Measurements from ENCODE around the gene TGFB1I1. TPM values are rescaled to one million over a fixed set of nuclear protein-coding genes. Genes with fewer than 3 reads are reported as not detected.
A peak's percentile ranks its signal among the peaks of the same experiment; 100 is the strongest.

TGFB1I1 gene
- total and polyA plus RNA-seq, 2 of the 13 experiments (the other 11 are each of a cell fraction or from before 2014, with no cell fraction given): 0.80 to 2.9 TPM

DNA sequence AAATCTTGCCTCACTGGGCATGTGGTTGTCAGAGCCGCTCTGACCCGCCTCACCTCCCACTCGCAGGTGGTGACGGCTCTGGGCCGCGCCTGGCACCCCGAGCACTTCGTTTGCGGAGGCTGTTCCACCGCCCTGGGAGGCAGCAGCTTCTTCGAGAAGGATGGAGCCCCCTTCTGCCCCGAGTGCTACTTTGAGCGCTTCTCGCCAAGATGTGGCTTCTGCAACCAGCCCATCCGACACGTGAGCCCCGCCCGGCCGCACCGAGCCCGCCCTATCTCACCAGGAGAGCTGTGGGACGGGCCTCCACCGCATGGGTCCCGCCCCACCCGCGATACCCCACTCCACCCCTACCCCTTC is 4.0 kb downstream of the TGFB1I1 start:
- no peak for FAIRE-seq
- BruUV-seq (replicated peaks): no TSS peak
- Histone ChIP-seq H3K9me3 (ENCODE audit: low read length) (no peaks in the 10 kb centered on the region), H3K4me3 (replicated peaks in 1 of 3; ENCODE audit: insufficient read depth in 1 of 3, low read depth in 2 of 3, low read length in 3 of 3) (no peak overlapping the region; a peak in 1 of 6 replicates), H4K20me1 (ENCODE audit: insufficient read depth, low read length) (no peaks in the 10 kb centered on the region), H3K79me2 (ENCODE audit: insufficient read depth, low read length) (no peaks in the 10 kb centered on the region), H3K4me2 (ENCODE audit: low read depth, low read length) (no peak overlapping the region), H2AFZ (ENCODE audit: low read length) (no peak overlapping the region), H3K4me1 (ENCODE audit: insufficient read depth, low read length) (peaks cover 77% of the 10 kb centered on the region), H3K27me3 (ENCODE audit: control insufficient read depth in 1 of 2, insufficient read depth in 2 of 2, low read length in 2 of 2) (peaks cover 0 to 16% of the 10 kb centered on the region in 2 experiments; a peak in 3 of 5 replicates), H3K27ac (ENCODE audit: extremely low read length, insufficient read depth, low read length) (no peak overlapping the region), H3K36me3 (replicated peaks in 1 of 2; ENCODE audit: control insufficient read depth in 1 of 2, insufficient read depth in 2 of 2, low read length in 2 of 2) (no peaks in the 10 kb centered on the region), H3K9ac (ENCODE audit: insufficient read depth, low read depth, low read length) (no peak overlapping the region)
- no peak for ATAC-seq
- in situ Hi-C loops (cut with HindIII; ENCODE audit: extremely low pct_ligation_motif_present, low pct_unique_long_range_greater_than_20kb) (no loop called here), intact Hi-C loops (cut with micrococcal nuclease; ENCODE audit: unreplicated experiment) (loop anchor here (2.0 to 5.0 kb wide), 2 partner anchors 33 to 221 kb away; partner anchors contain the start of gene RUSF1)
- DNase-seq (ENCODE audit: low spot score): no peak
- TF ChIP-seq HNRNPH1 (optimal IDR thresholded peaks at IDR 0.05; ENCODE audit: low read depth, low read length): no peak
- 0 out of 2 replicates have a peak, but pooled peaks have one; percentile 17 for TF ChIP-seq RFXAP (CRISPR knock-in tag; IDR thresholded peaks at IDR 0.05; ENCODE audit: borderline replicate concordance)
- TF ChIP-seq ZBTB38 (CRISPR knock-in tag; IDR thresholded peaks at IDR 0.05): peak; percentile 46; the same call in 1 of the 2 replicates
- TF ChIP-seq ZNF75D (CRISPR knock-in tag; IDR thresholded peaks at IDR 0.05; ENCODE audit: borderline replicate concordance): no peak
- no peak for TF ChIP-seq KLF12 (CRISPR knock-in tag; IDR thresholded peaks at IDR 0.05; ENCODE audit: borderline replicate concordance)
- no peak for TF ChIP-seq KLF11 (CRISPR knock-in tag; IDR thresholded peaks at IDR 0.05)
- TF ChIP-seq YEATS2 (CRISPR knock-in tag; IDR thresholded peaks at IDR 0.05; ENCODE audit: borderline replicate concordance): no peak
- no peak for TF ChIP-seq TCF7L2 (IDR thresholded peaks at IDR 0.05; ENCODE audit: low read depth, low read length)
- peak; percentile 36 for TF ChIP-seq HNRNPK (IDR thresholded peaks at IDR 0.05; ENCODE audit: low read depth, low read length, poor library complexity, severe bottlenecking)
- no peak for TF ChIP-seq CHD4 (IDR thresholded peaks at IDR 0.05; ENCODE audit: borderline replicate concordance, low read length)
- no peak for TF ChIP-seq RCOR2 (CRISPR knock-in tag; IDR thresholded peaks at IDR 0.05)
- ChIA-PET CTCF (ENCODE audit: low intra/inter-chr PET ratio, low total read pairs) (no interaction called here), POLR2A (interaction anchor here (1.9 to 5.0 kb wide), 3 partner anchors 10 to 296 kb away, joined by 6 to 110 read pairs (median 9); partner anchors contain the start of genes ARMC5 and FUS)
- 94% methylated on average over 26 of the region's 26 CpGs for WGBS (ENCODE audit: low lambda C conversion rate)
